ENCODE results near the gene DUSP7.
A peak's percentile ranks its signal among the peaks of the same experiment; 100 is the strongest.

The DUSP7 gene

GRCh38 chr3:52022323-52023100, 33.9 kb downstream of the DUSP7 start:
- no peak for TF ChIP-seq CTCF (IDR thresholded peaks at IDR 0.05)
- H3K4me3 ChIP-seq, result peak overlapping the region; percentile 44
- H3K27ac ChIP-seq, result peak overlapping the region; percentile 89 to 99
- no peak for DNase-seq (ENCODE audit: low spot score)

DNA sequence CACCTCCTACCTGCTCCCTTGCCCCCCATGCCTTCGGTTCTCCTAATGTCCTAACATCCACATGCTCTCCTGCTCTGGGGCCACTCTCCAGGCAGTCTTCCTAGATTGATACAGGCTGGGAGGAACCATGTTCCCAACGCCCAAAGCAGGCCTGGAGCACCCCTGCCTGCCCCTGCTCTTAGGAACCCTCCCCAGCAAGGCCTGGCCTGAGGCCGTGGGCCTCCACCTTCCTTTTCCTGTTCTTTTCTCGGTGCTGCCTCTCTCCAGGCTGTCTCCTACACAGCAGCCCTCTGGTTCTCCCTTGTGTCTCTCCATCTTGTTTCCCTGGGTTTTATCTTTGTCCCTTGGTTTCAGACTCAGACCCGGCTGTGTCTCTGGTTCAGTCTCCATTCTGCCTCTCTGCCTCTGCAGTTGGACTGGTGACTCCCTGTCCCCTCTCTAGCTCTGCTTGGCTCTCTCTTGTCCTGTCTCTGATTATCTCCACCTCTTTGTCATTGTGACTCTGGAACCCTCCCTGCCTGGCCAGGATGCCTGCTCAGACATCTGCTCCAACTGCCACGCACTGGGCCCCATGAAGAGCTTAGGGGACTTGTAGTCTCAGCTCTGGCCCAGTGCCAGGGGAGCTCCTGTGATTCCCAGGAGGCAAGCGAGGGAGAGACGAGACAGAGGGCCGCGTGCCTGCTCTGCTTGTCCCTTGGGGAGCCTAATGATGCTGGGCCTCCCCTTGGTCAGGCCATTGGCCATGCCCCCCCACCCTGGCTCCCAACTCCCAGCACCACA, 34.7 kb downstream of the DUSP7 start:
- TF ChIP-seq CTCF (IDR thresholded peaks at IDR 0.05), result no peak
- Histone ChIP-seq H3K4me3 (no peak overlapping the region), H3K27ac (peak overlapping the region; percentile 89 to 99)
- no peak for DNase-seq (ENCODE audit: low spot score)

GRCh38 chr3:52020796-52021195, 35.6 kb downstream of the DUSP7 start:
- no peak for DNase-seq (ENCODE audit: low spot score)
- H3K27ac ChIP-seq, result peak overlapping the region; percentile 89 to 99
- TF ChIP-seq CTCF (IDR thresholded peaks at IDR 0.05), result no peak
- H3K4me3 ChIP-seq, result no peak overlapping the region

DNA sequence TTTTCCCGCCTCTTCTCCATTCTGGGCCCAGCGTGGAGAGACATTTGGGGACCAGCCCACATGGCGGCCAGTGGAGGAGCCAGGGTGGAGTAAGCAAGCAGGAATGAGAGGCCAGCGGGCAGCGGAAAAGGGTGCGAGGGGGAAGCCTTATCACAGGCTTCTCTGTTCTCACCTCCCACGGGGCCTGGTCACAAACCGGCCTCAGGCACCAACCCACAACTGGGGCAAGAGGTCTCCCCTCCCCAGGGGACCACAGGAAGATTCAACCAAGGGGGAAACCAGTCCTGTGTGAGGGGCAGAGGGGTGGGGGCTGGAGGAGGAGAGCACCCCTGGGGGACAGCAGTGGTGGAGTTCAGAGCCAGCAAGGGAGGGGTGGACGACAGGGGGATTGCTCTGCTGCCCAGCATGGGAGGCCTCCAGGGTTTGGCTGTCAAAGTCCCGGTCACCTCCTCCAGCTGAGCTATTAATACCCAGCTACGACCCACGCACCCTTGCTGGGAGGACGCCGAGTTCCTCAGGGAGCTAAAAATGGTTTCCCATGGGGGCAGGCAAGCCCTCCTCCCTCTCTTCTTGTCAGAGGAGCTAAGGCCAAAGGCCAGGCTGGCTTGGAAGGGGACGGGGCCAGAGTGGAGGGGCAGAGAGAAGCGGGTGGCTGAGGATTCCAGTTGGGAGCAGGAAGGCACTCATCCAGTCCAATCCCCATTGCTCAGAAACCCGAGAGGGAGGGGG, 36.9 kb downstream of the DUSP7 start:
- DNase-seq (ENCODE audit: low spot score), result peak; percentile 95
- peak overlapping the region; percentile 89 to 99 for H3K27ac ChIP-seq
- TF ChIP-seq CTCF (IDR thresholded peaks at IDR 0.05), result no peak
- H3K4me3 ChIP-seq, result peak overlapping the region; percentile 43

DNA sequence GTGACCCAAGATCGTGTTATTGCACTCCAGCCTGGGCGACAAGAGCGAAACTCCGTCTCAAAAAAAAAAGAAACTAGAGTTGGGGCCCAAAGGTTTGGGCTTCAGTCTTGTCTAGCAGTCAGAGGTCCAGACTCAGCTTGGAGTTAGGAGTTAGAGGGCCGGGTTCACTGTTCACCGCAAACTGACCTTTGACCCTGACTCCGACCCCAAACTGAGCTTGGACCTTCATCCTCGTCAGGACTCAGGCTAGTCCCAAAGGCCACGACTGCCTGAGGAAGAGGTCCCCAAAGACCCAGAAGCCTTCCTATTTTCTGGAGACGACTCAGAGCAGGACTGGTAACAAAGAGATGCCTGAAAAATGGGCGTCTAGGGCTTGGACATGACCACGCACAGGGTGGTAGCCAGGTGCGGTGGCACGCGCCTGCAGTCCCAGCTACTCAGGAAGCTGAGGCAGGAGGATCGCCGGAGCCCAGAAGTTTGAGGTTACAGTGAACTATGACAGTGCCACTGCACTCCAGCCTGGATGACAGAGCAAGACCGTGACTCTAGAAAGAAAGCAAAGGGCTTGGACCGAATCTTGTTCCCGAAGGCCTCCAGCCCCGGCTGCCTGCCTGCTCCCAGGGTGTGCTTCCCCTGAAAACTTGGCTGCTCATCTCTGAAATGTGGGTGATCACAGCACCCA, 37.9 kb downstream of the DUSP7 start:
- Histone ChIP-seq H3K4me3 (no peak overlapping the region), H3K27ac (peak overlapping the region; percentile 89 to 99)
- DNase-seq (ENCODE audit: low spot score), result no peak
- TF ChIP-seq CTCF (IDR thresholded peaks at IDR 0.05), result no peak

DNA sequence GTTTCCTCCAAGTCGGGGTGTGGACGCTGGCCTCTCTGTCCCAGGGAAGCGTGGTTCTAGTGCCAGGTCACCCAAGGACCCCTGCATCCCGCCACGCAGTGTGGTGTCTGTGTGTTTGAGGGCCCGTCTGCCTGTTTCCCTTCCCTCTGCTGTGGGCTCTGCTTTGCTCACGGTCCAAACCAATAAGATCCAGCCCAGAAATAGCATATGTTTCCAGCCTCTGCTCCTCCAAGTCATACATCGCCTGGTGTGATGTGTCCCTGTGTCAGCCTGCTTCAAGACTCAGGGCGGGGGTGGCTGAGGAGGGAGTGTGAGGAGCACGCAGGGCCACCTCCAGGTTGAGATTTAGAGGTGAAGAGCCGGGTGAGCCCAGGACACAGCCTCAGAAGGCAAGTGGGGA, 38.8 kb downstream of the DUSP7 start:
- H3K27ac ChIP-seq, result peak overlapping the region; percentile 89 to 99
- no peak for TF ChIP-seq CTCF (IDR thresholded peaks at IDR 0.05)
- DNase-seq (ENCODE audit: low spot score), result no peak
- no peak overlapping the region for H3K4me3 ChIP-seq

Measured in coronary artery (tissue), 2 donors.